OCI-LY1 (cell line): ENCODE results near the gene SPACA7.

ENCODE experiments used
- H2AFZ ChIP-seq: fragments of 200-600 bp; sonication (generic), shearing (Covaris generic); 2 replicates; pipeline ENCODE4 v1.6.0; 2014; ENCODE audit warnings: antibody characterized with exemption, mild to moderate bottlenecking, low read length
- H3F3A ChIP-seq: fragments of 200-600 bp; sonication (generic), shearing (Covaris generic); 2 replicates; pipeline ENCODE4 v1.6.0; 2014; ENCODE audit warnings: mild to moderate bottlenecking, antibody characterized with exemption, low read length, moderate library complexity; ENCODE audit not compliant: insufficient read depth
- H3K27ac ChIP-seq: fragments of 200-600 bp; sonication (generic); 2 replicates; pipeline ENCODE4 v1.5.1; 2014; ENCODE audit warnings: low read length, mixed run types, mild to moderate bottlenecking, low read depth; ENCODE audit not compliant: poor library complexity, severe bottlenecking
- H3K27me3 ChIP-seq: fragments of 200-600 bp; sonication (generic); 2 replicates; pipeline ENCODE4 v1.6.0; 2014; ENCODE audit warnings: antibody characterized with exemption, mild to moderate bottlenecking, low read length, moderate library complexity; ENCODE audit not compliant: insufficient read depth
- H3K36me3 ChIP-seq: fragments of 200-600 bp; sonication (generic); 2 replicates; pipeline ENCODE4 v1.6.1; 2014; ENCODE audit warnings: mild to moderate bottlenecking, antibody characterized with exemption, low read length, moderate library complexity, mixed read lengths; ENCODE audit not compliant: insufficient read depth
- H3K4me1 ChIP-seq: fragments of 200-600 bp; sonication (generic); 2 replicates; pipeline ENCODE4 v1.5.1; 2014; ENCODE audit warnings: mild to moderate bottlenecking, low read length, moderate library complexity; ENCODE audit not compliant: insufficient read depth, severe bottlenecking
- H3K4me2 ChIP-seq: fragments of 200-600 bp; sonication (generic), shearing (Covaris generic); 2 replicates; pipeline ENCODE4 v1.6.1; 2014; ENCODE audit warnings: low read length
- H3K4me3 ChIP-seq: fragments of 200-600 bp; sonication (generic); 2 replicates; pipeline ENCODE4 v1.5.1; 2014; ENCODE audit warnings: low read length, low read depth, mild to moderate bottlenecking, mixed read lengths; ENCODE audit not compliant: poor library complexity, severe bottlenecking
- H3K79me2 ChIP-seq: fragments of 200-600 bp; shearing (Covaris generic); 2 replicates; pipeline ENCODE4 v1.6.1; 2016; ENCODE audit warnings: mixed run types, low read length, mixed read lengths; ENCODE audit not compliant: insufficient read depth
- H3K9ac ChIP-seq: fragments of 200-600 bp; sonication (generic), shearing (Covaris generic); 2 replicates; pipeline ENCODE4 v1.6.1; 2014; ENCODE audit warnings: mild to moderate bottlenecking, low read length, mixed read lengths
- H3K9me2 ChIP-seq: fragments of 200-600 bp; sonication (generic), shearing (Covaris generic); 2 replicates; pipeline ENCODE4 v1.6.1; 2014; ENCODE audit warnings: low read depth, mild to moderate bottlenecking, low read length, mixed read lengths
- H3K9me3 ChIP-seq: fragments of 200-600 bp; shearing (Covaris generic); 2 replicates; pipeline ENCODE4 v1.6.1; 2014; ENCODE audit warnings: low read length, mixed read lengths
- H4K20me1 ChIP-seq: fragments of 200-600 bp; sonication (generic), shearing (Covaris generic); 2 replicates; pipeline ENCODE4 v1.6.0; 2016; ENCODE audit warnings: mild to moderate bottlenecking, low read length; ENCODE audit not compliant: insufficient read depth
- EZH2 ChIP-seq: fragments of 200-600 bp; sonication (generic), shearing (Covaris generic); IDR thresholded peaks from 2 replicates; pipeline ENCODE4 v1.8.0; 2017; ENCODE audit warnings: borderline replicate concordance, mixed run types, mild to moderate bottlenecking, antibody characterized with exemption, low read length, moderate library complexity, mixed read lengths
- TF ChIP-seq, protein P1 (sequence below): fragments of 200-600 bp; sonication (generic), shearing (Covaris generic); IDR thresholded peaks from 2 replicates; pipeline ENCODE4 v1.5.1; 2017; ENCODE audit warnings: mild to moderate bottlenecking, antibody characterized with exemption, low read length, moderate library complexity, mixed read lengths

Gene SPACA7, protein sequence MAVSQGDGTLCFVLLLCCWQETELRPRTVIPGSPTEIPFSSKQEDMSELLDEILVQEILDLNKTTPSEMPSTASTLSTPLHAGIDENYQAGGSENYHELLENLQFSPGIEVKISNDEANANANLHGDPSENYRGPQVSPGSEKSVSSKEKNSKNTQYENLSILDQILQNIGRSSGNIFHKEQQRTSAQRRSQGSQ

DNA sequence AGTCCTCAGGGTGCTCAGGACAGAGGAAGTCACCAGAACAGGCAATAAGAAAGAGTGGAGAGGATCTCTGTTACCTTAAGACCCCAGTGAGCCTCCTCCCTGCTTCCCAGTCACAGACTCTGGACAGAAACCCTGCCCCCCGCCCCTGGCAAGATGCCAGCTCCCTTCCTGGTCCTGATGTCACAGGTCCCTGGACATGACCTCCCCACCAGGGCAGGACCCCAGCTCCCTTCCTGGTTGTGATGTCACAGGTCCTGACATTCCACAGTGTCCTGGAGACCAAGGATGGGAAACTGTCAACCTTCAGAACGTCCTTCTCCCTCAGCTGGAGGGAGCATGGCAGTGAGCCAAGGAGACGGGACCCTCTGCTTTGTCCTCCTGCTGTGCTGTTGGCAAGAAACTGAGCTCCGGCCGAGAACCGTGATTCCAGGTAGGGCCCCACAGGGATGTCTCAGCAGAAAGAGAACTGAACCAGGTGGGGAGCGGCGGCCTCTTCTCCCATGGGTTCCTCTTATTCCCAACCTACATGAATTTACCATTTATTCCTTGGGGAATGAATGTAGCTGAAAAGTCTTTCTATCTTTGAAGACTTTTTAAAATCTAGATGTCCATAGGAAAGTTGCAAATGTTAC is at the start of gene SPACA7:
Gene SPACA7, plus strand, starts transcription at position 306 of the 632 bp plus-strand sequence. Its CDS starts 31 bp downstream, at position 337.
- no peak within 1 kb of the TSS for H3K4me2 ChIP-seq
- TF ChIP-seq, protein P1, sequence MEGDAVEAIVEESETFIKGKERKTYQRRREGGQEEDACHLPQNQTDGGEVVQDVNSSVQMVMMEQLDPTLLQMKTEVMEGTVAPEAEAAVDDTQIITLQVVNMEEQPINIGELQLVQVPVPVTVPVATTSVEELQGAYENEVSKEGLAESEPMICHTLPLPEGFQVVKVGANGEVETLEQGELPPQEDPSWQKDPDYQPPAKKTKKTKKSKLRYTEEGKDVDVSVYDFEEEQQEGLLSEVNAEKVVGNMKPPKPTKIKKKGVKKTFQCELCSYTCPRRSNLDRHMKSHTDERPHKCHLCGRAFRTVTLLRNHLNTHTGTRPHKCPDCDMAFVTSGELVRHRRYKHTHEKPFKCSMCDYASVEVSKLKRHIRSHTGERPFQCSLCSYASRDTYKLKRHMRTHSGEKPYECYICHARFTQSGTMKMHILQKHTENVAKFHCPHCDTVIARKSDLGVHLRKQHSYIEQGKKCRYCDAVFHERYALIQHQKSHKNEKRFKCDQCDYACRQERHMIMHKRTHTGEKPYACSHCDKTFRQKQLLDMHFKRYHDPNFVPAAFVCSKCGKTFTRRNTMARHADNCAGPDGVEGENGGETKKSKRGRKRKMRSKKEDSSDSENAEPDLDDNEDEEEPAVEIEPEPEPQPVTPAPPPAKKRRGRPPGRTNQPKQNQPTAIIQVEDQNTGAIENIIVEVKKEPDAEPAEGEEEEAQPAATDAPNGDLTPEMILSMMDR: no peak
- no peak for TF ChIP-seq EZH2
- H3K36me3 ChIP-seq: no peaks in the 10 kb centered on the region
- no peaks in the 10 kb centered on the region for H3K9me2 ChIP-seq
- no peaks in the 10 kb centered on the region for H3F3A ChIP-seq
- no peak within 1 kb of the TSS for H2AFZ ChIP-seq
- no peaks in the 10 kb centered on the region for H3K4me1 ChIP-seq
- H3K9me3 ChIP-seq: no peaks in the 10 kb centered on the region
- H4K20me1 ChIP-seq: no peaks in the 10 kb centered on the region
- no peaks in the 10 kb centered on the region for H3K79me2 ChIP-seq
- no peak within 1 kb of the TSS for H3K4me3 ChIP-seq
- H3K27ac ChIP-seq: no peak within 1 kb of the TSS
- no peak within 1 kb of the TSS for H3K9ac ChIP-seq
- peaks cover 5% of the 10 kb centered on the region; the same call in 1 of the 2 replicates for H3K27me3 ChIP-seq

DNA sequence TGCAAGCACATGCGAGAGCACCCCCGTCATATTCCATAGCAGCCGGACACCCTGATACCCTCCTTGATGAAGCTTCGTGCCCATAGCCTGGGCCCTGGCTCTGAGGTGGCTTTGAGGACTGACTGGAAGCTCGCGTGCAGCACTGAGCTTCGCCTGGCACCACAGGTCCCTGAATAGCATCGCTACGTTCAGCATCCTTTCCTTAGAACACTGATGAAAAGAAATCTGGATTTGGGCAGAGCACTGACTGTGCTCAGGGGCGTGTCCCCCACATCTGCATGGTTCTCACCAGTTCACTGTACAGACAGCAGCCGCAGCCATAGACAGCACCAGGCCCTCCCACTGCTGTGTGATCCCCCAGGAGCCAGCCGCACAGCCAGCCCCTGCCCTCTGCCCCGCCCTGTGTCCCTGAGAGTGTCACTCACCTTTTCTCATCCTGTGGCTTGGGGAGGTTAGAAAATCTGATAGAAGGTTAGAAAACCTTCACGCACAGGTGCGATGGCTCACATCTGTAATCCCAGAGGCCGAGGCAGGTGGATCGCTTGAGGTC is 49.3 kb upstream of the SPACA7 start:
- no peak overlapping the region for H3K4me3 ChIP-seq
- no peaks in the 10 kb centered on the region for H3F3A ChIP-seq
- H3K36me3 ChIP-seq: no peaks in the 10 kb centered on the region
- TF ChIP-seq, protein P1: no peak
- TF ChIP-seq EZH2: no peak
- H3K79me2 ChIP-seq: no peaks in the 10 kb centered on the region
- H2AFZ ChIP-seq: no peak overlapping the region
- H3K4me1 ChIP-seq: no peaks in the 10 kb centered on the region
- H3K9me2 ChIP-seq: no peaks in the 10 kb centered on the region
- no peaks in the 10 kb centered on the region for H4K20me1 ChIP-seq
- no peaks in the 10 kb centered on the region for H3K9me3 ChIP-seq
- H3K9ac ChIP-seq: no peak overlapping the region
- no peak overlapping the region for H3K27ac ChIP-seq
- no peak overlapping the region for H3K4me2 ChIP-seq
- H3K27me3 ChIP-seq: peaks cover 9% of the 10 kb centered on the region; the same call in 1 of the 2 replicates

DNA sequence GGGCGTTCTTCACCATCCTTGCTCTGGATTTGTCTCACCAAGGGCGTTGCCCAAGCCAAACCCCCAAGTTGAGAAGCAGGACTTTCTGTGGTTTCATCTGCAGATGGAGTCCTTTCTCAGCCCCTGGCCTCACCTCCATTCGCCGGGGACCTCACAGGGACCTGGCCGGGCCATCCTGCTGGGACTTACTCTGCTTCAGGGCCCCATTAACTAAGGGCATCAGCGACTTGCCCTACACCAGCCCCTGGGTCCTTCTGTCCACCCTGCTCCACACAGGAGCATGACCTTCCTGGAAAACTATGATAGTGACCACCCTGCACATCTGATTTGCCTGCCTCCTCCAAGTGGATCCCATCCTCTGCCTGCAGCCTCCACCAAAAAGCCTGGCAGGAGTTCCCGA is 47.2 kb upstream of the SPACA7 start:
- no peak overlapping the region for H3K4me3 ChIP-seq
- H3K27me3 ChIP-seq: peaks cover 15% of the 10 kb centered on the region; the same call in 1 of the 2 replicates

More for the DNA sequence above, 47.2 kb upstream of the SPACA7 start:
- H2AFZ ChIP-seq: no peak overlapping the region
- H3K36me3 ChIP-seq: no peaks in the 10 kb centered on the region
- no peaks in the 10 kb centered on the region for H4K20me1 ChIP-seq
- H3K9me3 ChIP-seq: no peaks in the 10 kb centered on the region
- no peaks in the 10 kb centered on the region for H3K9me2 ChIP-seq
- TF ChIP-seq, protein P1: no peak
- no peak for TF ChIP-seq EZH2
- no peaks in the 10 kb centered on the region for H3K4me1 ChIP-seq
- no peaks in the 10 kb centered on the region for H3F3A ChIP-seq
- H3K9ac ChIP-seq: no peak overlapping the region
- no peak overlapping the region for H3K4me2 ChIP-seq
- no peaks in the 10 kb centered on the region for H3K79me2 ChIP-seq
- H3K27ac ChIP-seq: no peak overlapping the region
